Mucosa of gallbladder (tissue), 1 donor: ENCODE data around the gene GIPC2. TPM values are rescaled to one million over a fixed set of nuclear protein-coding genes. Genes with fewer than 3 reads are reported as not detected.
"Not testable (repeated sequence)": the region's sequence is repeated elsewhere in the genome, so short reads cannot be mapped to it uniquely, and the experiment has no call there.

Source experiments
- DNase-seq: peaks from one replicate; pipeline ENCODE4 v3.0.0-alpha.2; 2020; ENCODE audit warnings: low spot score
- total RNA-seq: library from RNA; stranded (reverse); gene quantifications from one replicate; pipeline ENCODE4 v1.2.1, GENCODE V29; 2021
- donor health status: DM: no; HTN: no; CAD: no.

The GIPC2 gene
- total RNA-seq, 1 donor from 2014 or later: 19.6 TPM

DNA sequence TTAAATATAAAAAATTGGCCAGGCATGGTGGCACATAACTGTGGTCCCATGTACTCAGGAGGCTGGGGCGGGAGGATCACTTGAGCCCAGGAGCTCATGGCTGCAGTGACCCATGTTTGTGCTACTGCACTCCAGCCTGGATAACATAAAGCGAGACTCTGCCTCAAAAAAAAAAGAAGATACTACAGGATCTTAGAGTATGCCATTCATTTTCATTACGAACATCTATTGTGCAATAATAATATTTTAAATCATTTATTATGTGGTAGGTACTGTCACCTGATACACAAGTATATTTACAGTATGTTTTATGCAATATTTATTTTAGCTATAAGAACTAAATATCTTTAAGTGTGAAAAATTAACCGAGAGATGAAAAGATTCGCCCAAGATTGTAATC, 9.3 kb upstream of the GIPC2 start:
- no peak for DNase-seq

DNA sequence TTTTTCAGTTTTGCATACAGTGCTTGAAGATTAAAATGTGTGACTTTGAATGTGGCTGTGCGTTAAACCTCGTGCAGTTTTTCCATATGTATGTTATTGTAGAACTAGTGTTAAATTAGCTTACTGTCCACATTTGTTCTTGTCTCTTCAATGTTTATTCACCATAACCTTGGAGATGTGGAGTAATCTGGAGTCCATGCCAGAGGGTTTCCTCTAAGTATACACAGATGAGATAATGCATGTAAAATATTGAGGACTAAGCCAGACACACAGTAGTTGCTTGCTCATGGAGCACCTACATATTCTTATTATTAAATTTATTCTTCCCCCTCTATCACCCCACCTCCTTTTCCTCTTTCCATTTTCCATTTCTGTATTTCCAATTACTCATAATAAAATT, 7.7 kb upstream of the GIPC2 start:
- no peak for DNase-seq

DNA sequence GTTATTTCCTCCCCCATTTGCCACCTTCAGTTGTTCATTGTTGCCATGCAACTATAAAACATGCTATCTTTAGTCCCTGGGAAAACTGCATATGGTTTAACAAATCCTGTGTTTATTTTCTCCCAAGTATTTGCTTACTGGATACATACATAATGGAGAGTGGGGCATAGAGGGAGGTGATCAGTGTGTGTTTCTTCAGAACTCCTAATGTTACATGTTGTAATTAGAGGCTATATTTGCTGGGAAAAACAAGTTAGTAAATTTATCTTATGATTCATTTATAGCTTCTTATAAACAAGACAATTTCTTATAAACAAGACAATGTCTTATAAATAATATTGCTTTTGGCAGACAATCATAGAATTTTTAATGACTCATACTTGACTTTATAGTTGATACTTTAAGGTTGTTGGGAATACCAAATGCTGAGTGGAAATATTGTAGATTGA, 7.3 kb upstream of the GIPC2 start:
- no peak for DNase-seq

DNA sequence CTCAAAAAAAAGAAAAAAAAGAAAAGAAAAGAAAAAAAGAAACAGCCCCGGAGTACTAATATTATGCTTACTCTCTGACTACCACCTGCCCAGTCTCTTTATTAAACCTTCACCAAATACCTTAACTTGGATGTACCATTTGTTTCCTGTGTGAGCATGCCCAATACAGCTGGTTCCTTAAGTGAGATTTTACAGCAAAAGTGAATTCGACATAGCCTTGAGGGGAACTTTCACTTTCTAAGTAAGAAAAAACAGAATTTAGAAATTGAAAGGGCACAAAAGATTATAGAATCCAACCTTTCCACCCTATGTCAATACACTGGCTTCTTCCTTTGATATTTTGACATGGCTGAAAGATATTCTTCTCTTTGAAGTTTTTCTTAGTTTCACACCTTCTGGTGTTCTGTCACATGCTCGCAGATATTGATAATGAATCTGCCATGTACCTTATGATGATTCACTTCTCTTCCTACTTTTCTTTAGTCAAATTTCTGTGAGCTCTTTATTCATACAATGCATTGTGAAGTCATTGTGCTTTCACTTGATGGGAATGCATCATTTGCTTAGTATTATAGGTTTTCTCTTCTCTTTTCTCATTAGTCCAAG, 5.2 kb upstream of the GIPC2 start:
- no peak for DNase-seq

DNA sequence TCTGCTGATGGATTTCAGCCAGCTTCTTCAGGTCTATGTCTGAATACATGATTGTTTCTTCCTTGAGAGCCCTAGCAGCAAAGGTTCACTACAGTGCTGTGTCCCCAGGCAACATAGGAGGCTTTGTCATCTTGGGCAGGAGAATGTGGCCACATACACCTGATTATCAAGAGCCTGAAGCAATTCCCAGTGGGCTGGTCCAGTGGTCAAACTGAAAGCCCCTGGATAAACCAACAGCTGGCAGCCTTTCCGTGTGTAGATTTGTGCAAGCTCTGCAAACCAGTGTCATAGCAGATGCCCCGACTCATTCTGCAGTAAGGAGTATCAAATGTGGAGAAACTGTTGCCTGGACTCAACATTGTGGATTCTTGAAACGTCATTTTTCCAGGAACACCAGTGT, 2.3 kb upstream of the GIPC2 start:
- no peak for DNase-seq

DNA sequence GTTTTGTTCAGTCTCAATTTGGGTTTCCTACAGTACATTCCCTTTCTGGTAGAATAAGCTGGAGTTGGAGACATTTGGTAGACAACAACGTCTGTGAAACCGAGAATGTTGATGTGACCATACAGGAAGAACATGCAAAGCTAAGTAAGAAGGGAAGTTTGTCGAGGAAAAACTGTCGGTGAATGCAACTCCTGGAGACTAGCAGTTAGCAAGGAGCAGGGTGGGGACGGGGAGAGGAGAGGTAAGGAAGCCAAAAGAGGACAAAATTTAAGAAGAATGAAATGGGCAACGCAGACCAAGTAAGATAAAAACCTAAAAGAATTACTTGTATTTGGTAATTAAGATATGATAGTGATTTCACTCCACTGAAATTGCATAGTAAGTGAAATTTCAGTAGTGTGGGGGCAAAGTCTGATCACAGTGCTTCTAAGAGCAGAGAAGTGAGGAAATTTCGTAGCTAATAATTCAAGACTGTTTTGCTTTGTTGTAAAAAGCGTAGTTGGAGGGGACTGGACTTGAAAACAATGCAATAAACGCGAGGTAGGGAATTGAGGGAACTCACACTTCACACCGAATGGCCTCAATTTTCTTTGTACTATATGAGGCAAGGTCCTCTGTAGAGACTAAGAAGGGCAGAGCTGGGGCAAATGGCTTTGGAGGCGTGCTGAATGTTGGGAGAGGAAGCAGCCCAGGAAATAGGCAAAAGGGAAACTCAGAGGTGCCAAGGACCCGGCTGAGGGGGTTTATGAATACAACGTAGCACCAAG, 787 bp upstream of the GIPC2 start:
- no peak for DNase-seq

DNA sequence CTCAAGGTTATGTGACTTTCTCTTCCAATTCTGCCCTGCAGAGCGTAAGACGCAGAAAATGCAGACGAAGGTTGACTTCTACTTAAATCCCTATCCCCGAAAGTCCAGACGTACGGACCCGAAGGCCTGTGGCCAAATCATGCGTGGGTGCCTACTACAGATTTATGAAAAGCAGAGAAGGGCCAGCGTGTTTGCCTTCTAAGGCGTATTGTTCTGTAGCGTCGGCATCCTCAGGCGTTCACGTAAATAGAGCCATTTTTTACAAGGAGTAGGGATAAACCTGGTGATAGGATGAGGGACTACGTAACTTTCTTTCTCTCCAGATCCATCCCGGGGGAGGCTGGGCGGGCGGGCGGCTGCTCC, 222 bp upstream of the GIPC2 start:
- DNase-seq: no peak

DNA sequence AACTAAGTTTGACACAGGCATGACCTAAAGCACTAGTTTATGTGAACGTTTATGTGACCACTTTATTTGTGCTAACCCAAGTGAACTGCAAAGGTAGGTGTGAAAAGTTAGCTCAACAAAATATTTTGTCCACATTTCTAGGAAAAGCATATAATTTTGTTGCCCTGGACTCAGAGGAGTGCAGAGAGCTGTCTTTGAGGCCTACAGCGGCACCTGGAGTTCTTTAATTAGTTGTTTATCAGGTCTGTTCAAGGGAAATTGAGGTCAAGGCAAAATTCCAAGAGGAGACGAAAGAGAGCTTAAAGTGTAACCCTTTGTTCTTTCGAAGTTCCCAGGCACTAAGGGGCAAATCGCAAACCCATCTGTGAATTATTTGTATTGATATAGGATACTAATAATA, 1.3 kb downstream of the GIPC2 start:
- no peak for DNase-seq

DNA sequence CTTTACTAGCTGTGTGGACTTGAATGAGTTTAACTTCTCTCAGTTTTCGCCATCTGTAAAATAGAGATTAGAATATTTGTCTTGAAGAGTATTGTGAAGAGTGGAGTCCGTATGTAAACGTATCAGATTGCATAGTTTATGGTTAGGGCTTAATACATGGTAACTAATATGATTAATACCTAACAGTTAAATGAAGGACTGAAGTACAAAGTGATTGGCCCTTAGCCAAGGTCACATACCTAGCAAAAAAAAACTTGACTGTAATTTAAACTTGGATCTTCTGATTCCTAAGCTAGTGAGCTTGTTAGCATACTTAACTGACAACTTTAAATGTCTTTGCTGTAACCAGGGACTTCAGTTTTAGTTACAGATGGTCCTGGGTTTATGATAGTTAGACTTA, 1.9 kb downstream of the GIPC2 start:
- DNase-seq: no peak

DNA sequence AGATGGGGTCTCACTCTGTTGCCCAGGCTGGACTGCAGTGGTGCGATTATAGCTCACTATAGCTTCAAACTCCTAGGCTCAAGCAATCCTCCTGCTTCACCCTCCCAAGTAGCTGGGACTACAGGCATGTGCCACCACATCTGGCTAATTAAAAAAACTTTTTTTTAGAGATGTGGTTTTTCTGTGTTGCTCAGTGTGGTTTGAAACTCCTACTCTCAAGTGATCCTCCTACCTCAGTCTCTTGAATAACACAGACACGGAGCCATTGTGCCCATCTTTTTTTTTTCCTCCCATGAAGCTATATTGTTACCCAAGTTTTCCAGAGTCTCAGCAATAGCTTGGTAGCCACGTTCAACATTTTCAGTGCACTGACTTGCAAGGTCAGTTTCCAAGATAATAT, 2.7 kb downstream of the GIPC2 start:
- DNase-seq: no peak

DNA sequence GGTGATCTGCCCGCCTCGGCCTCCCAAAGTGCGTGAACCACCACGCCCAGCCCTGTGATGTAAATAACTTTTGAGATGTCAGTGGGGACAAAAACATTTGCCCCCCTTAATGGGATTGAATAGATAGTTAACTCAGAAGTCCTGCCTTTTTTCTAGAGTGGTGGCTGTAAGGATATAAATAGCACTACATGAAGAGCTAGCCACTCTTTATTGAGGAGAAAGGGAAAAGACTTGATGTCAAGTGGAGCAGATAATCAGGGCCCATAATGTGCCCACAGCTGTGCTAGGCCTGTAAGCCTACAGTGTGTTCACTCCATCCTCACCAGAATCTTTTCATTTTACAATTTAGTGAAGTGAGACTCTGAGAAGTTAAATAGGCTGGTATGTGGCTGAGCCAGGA, 3.6 kb downstream of the GIPC2 start:
- DNase-seq: no peak

DNA sequence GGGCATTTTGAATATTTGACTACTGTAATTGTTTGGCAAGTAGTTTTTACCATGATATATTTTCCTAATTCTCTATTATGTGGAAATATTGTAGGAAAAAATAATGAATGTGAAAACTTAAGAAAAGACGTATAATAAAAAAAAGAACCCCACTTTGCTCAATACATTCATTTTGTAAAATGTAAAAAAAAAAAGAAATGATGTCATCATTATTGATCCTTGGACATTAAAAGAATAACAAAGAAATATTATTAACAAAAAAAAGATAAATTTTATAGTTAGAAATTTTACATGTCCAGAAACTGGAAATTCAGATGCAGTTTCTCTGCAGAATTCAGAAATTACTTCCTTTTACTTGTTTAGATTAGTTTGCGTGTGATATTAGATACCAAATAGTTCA, 5.2 kb downstream of the GIPC2 start:
- no peak for DNase-seq

DNA sequence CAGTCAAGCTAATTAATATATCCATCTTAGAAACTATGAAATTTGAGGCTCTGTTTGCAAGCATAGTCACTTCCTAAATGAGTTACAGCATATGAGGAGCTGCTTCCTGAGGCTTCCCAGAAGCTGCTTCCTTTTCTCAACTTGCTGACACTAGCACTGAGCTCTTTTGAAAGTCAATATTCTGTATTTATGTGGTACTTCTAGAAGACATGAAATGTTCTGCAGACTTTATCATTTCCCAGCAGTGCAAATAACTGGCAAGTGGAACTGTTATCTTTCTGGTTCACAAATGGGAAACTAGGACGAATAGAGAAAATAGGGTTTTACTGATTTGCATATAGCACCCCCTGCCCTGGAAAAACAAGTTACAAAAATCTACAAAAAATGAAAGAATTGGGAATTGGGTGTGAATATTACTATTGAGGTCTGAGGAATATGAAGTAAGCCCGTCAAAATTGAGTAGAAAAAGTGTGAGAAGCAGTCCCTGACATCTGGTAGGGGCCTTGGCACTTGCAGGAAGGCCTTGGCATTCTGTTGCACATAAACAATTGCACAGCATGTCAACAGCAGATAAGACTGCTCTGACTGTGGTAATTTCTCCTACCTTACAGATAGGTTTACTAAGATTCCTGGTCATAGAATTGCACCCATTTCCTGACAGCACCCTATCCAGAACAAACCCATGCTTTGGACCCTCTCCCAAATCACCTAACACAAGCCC, 7.1 kb downstream of the GIPC2 start:
- DNase-seq: no peak

DNA sequence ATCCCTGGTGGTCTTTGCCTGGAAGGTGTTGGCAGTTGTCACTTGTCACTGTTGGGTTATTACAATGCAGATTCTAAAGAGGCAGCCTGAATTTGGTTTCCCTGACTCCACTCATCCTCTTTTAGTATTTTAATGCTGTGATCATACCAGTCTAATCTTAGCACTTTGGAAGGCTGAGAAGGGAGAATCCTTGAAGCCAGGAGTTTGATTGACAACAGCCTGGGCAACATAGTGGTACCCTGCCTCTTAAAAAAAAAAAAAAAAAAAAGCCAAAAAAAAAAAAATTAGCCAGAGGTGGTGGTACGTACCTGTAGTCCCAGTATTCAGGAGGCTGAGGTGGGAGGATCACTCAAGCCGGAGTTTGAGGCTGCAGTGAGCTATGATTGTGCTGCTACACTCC, 7.7 kb downstream of the GIPC2 start:
- no peak for DNase-seq

DNA sequence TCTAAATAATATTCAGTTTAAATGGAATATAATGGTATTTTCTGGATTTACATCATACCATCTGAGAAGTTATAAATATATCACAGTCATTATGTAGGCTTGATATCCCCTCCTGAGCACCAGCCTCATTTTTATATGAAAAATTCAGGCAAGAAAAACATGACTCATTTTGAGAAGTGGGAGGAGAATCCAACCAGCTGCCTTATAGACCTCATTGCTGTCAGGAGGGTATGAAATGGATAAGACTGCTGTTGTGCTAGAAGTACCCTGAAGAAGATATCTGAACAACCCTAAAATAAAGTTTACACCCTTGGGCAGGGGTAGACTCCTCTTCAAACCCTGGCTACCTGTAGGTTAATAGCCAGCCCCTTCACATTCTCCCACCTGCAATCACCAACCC, 8.8 kb downstream of the GIPC2 start:
- DNase-seq: no peak

DNA sequence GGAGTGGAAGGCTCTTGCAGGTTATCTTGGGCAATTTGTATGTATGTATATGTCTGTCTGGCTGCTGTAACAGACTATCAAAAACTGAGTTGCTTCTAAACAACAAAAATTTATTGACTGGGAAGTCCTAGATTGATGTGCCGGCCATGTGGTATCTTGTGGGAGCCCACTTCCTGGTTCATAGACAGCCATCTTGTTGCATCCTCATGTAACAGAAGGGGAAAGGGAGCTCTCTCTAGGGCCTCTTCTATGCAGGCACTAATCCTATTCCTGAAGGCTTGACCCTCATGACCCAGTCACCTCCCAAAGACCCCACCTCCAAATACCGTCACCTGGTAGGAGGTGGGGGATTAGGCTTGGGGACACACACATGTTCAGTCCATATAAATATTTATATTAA, 9.2 kb downstream of the GIPC2 start:
- DNase-seq: no peak

DNA sequence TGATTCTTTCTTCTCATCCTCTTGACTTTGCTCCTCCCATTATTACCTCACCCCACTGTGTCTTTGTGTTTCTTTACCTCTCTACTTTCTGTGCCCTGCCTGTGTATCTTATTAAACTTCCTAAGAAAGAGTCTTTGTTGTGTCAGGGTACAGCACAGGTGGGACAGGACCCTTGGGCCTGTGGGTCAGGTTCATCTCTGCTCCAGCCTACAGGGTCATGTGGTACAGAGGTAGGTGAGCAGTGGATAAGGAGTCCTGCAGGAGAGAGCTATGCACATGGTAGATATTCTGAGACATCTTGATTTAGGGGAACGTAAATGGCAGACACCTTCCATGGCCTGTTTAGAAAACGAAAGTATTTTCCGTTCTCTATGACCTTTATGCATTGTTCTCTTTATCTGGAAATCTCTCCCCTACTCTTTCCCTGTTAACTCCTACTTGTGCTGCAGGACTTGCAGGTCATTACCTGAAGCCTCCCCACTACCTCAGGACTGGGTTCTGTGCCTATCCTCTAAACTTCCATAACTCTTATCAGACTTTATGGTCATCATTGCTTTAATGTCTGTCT, 9.9 kb downstream of the GIPC2 start:
- no peak for DNase-seq

DNA sequence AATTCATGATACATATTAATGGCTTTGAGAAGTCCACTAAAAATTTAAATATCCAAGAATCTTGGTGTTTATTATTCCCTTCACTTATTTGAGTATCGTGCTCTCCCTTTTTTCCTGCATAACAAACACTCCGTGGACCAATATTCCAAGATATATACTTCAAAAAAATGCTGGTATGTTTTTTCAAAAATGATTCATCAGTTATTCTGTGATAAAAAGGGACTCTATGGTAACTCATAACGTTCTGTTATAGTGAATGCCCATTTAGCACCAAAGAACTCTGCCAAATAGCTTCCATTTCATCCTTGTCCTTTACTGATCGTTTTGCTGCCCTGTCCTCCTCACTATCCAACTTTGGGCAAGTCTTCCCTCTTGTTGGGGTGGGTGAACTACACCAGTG, 12.9 kb downstream of the GIPC2 start:
- DNase-seq: no peak

DNA sequence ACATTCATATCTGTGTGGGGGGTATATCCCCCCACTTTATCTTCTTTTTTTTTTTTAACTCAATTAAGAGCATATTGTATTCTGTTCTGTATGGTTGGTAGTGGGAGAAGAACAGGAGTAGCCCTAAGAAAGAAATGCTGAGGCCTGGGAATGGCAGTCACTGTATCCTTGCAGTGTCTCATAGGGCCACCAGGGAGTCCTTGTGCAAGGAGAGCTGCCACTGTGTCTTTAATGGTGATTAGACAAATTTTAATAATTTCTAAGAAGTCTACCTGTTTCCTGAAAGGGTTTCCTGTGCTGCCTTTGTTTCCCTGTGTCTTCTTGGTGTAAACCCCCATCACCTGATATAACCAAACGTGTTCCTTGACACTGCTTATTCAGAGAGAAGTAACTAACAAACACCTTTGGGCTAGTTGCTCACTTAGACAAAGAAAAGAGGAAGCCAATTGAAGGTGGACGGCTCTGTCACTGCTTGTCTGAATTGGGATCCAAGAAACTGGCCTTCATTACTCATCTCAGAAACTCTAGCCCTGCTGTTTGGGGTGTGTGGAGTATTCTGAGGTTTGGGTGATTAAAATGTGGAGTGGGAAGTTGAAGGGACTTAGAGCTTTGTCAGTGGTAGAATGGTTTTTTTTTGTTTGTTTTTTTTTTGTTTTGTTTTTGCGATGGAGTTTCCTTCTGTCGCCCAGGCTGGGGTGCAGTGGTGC, 15.2 kb downstream of the GIPC2 start:
- no peak for DNase-seq

DNA sequence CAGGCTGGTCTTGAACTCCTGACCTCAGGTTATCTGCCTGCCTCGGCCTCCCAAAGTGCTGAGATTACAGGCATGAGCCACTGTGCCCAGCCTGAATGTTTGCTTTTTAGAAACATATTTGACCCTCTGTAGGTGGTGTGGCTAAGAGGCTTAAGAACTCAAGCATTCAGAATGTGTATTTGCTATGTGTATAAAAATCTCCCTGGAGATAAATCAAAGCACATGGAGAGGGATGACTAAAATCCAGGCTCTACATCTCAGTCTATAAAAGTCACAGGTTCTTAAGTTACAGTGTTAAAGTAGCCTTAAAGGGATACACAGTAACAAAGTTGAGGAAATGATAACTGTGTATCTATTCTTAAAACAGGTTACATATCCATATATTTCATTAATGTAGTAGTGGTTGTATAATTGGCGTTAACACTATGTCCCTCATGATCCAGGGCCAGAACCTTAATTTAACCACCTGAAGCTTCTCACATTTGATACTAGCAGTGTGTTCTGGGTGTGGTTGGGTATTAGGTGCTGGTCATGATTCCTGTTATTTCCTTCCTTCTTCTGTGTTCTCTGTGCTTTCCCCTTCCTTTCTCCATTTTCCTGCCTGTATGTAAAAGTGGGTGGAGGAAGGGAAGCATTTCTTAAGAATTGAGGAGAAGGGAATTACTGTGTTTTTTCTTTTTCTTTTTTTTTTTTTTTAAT, 16.2 kb downstream of the GIPC2 start:
- DNase-seq: no peak

DNA sequence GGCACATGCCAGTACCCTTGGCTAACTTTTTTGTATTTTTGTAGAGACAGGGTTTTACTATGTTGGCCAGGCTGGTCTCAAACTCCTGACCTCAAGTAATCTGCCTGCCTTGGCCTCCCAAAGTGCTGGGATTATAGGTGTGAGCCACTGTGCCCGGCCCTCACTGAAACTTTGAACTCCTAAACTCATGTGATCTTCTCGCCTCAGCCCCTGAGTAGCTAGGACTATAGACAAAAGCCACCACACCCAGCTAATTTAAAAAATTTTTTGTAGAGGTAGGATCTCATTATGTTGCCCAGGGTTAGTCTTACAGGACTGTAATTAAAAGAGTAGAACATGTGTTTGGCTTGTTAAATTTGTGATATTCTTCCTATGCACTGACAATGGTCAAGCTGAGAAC, 19.1 kb downstream of the GIPC2 start:
- DNase-seq: not testable (repeated sequence)
